Left lung (tissue), 10 donors: ENCODE data around the gene SMAD4. TPM values are rescaled to one million over a fixed set of nuclear protein-coding genes. Genes with fewer than 3 reads are reported as not detected.
"Not testable (repeated sequence)": the region's sequence is repeated elsewhere in the genome, so short reads cannot be mapped to it uniquely, and the experiment has no call there.

Experiments
- ATAC-seq: fragments of 200-7000 bp; cut with Tn5 transposase; one replicate; pipeline ENCODE4 v1.9.1; 2020; ENCODE audit warnings: moderate library complexity
- DNase-seq, 4 donors: peaks; one replicate each; pipeline ENCODE4 v3.0.0-alpha.2; 2013 to 2020
- H3K27ac ChIP-seq, 2 donors: fragments of 200-600 bp; sonication (generic) in 1 of 2; one replicate each; pipeline versions ENCODE4 v1.5.0 to v1.8.0; 2020 to 2021
- H3K27me3 ChIP-seq, 2 donors: fragments of 200-600 bp; sonication (generic) in 1 of 2; one replicate each; pipeline versions ENCODE4 v1.5.0 to v1.8.0; 2020 to 2021
- H3K36me3 ChIP-seq, 2 donors: fragments of 200-600 bp; sonication (generic) in 1 of 2; one replicate each; pipeline versions ENCODE4 v1.5.0 to v1.8.0; 2020 to 2021
- H3K4me1 ChIP-seq, 2 donors: fragments of 200-600 bp; one replicate each; pipeline ENCODE4 v1.8.0; 2021
- H3K4me3 ChIP-seq, 2 donors: fragments of 200-600 bp; sonication (generic) in 1 of 2; one replicate each; pipeline versions ENCODE4 v1.5.0 to v1.8.0; 2020 to 2021; ENCODE audit warnings: mild to moderate bottlenecking in 1 of 2
- H3K9me3 ChIP-seq, 2 donors: fragments of 200-600 bp; sonication (generic) in 1 of 2; one replicate each; pipeline versions ENCODE4 v1.5.0 to v1.8.0; 2020 to 2021
- CTCF ChIP-seq, 2 donors: fragments of 200-600 bp; sonication (generic) in 1 of 2; IDR thresholded peaks; one replicate each; pipeline versions ENCODE4 v1.5.0 to v1.8.0; 2021; ENCODE audit warnings: antibody characterized with exemption in 2 of 2
- intact Hi-C, 2 donors: fragments of 100-400 bp; cut with DNase I; formaldehyde crosslinking; loops; one replicate each; pipeline versions ENCODE4 v1.11.2 to v1.14.2; 2022
- polyA plus RNA-seq, 6 donors: library from polyadenylated mRNA; unstranded; fragments of 120-200 nt; gene quantifications; one replicate each; pipeline ENCODE4 v1.2.1, GENCODE V29; 2013; ENCODE audit not compliant: insufficient read length in 6 of 6
- total RNA-seq, 2 donors: library from RNA; stranded (reverse); fragmentation: NEBNext Ultra II Directional; extraction: Animal tissue kit (Norgen Biotek cat#: 25700); gene quantifications; one replicate each; pipeline ENCODE4 v1.2.1, GENCODE V29; 2021
- donor health status: DM: no; HTN: yes; CAD: no.
- donor health status: DM: no; HTN: no; CAD: no.

The SMAD4 gene
- total and polyA plus RNA-seq, 8 donors: 90.7 to 170 (median 143) TPM

GRCh38 chr18:51108330-51108729, 78.3 kb downstream of the SMAD4 start:
- H3K27me3 ChIP-seq: no peaks in the 10 kb centered on the region
- no peak overlapping the region for H3K4me3 ChIP-seq
- H3K27ac ChIP-seq: no peak overlapping the region
- H3K36me3 ChIP-seq: no peaks in the 10 kb centered on the region
- no peaks in the 10 kb centered on the region for H3K4me1 ChIP-seq
- no peak for ATAC-seq
- TF ChIP-seq CTCF (IDR thresholded peaks at IDR 0.05): no peak
- intact Hi-C loops: no loop called here
- H3K9me3 ChIP-seq: no peaks in the 10 kb centered on the region
- no peak for DNase-seq

- intact Hi-C loops: no loop called here
- peak; percentile 93 to 96 for TF ChIP-seq CTCF (IDR thresholded peaks at IDR 0.05)
- no peak overlapping the region for H3K27ac ChIP-seq
- H3K4me3 ChIP-seq: no peak overlapping the region
- H3K36me3 ChIP-seq: no peaks in the 10 kb centered on the region
- H3K4me1 ChIP-seq: no peaks in the 10 kb centered on the region
- H3K9me3 ChIP-seq: no peaks in the 10 kb centered on the region
- no peaks in the 10 kb centered on the region for H3K27me3 ChIP-seq
- peak; percentile 99 for ATAC-seq
- peak; percentile 25 to 91 (median 53) for DNase-seq
These were observed 80.2 kb downstream of the SMAD4 start for GRCh38 chr18:51110073-51110797.

GRCh38 chr18:51111633-51112355, 81.8 kb downstream of the SMAD4 start:
- H3K4me1 ChIP-seq, H3K36me3 ChIP-seq, DNase-seq, H3K27ac ChIP-seq, H3K9me3 ChIP-seq, H3K4me3 ChIP-seq, H3K27me3 ChIP-seq, ATAC-seq, intact Hi-C loops: not testable (repeated sequence)

GRCh38 chr18:51116996-51117395, 87.0 kb downstream of the SMAD4 start:
- H3K27ac ChIP-seq, DNase-seq, H3K27me3 ChIP-seq, H3K4me3 ChIP-seq, H3K4me1 ChIP-seq, intact Hi-C loops, ATAC-seq, H3K9me3 ChIP-seq, H3K36me3 ChIP-seq: not testable (repeated sequence)

- H3K27ac ChIP-seq, ATAC-seq, H3K9me3 ChIP-seq, DNase-seq, intact Hi-C loops, H3K4me1 ChIP-seq, H3K27me3 ChIP-seq, H3K36me3 ChIP-seq, H3K4me3 ChIP-seq: not testable (repeated sequence)
These were observed 89.5 kb downstream of the SMAD4 start for GRCh38 chr18:51119561-51119960.

- intact Hi-C loops, H3K4me1 ChIP-seq: not testable (repeated sequence)
These were observed 90.0 kb downstream of the SMAD4 start for GRCh38 chr18:51119976-51120375.

GRCh38 chr18:51120809-51121596, 91.0 kb downstream of the SMAD4 start:
- intact Hi-C loops: no loop called here
- no peaks in the 10 kb centered on the region for H3K4me1 ChIP-seq
- H3K9me3 ChIP-seq: peaks cover 0 to 6% of the 10 kb centered on the region in 2 donors
- H3K4me3 ChIP-seq: no peak overlapping the region
- H3K27ac ChIP-seq: no peak overlapping the region
- no peak for TF ChIP-seq CTCF (IDR thresholded peaks at IDR 0.05)
- ATAC-seq (no peak), DNase-seq (no peak)
- H3K36me3 ChIP-seq: no peaks in the 10 kb centered on the region
- H3K27me3 ChIP-seq: no peaks in the 10 kb centered on the region

More at GRCh38 chr18:51119976-51120375, 90.0 kb downstream of the SMAD4 start:
- H3K36me3 ChIP-seq, H3K4me3 ChIP-seq, DNase-seq, H3K27me3 ChIP-seq, H3K9me3 ChIP-seq, ATAC-seq, H3K27ac ChIP-seq: not testable (repeated sequence)
